GM12873 (cell line): ENCODE measurements around the gene PTGES3.

Experiments used
- TF ChIP-seq, protein P1 (sequence below): IDR thresholded peaks from 2 replicates; pipeline ENCODE4 v1.5.1; 2012; ENCODE audit warnings: low read depth, mild to moderate bottlenecking, moderate library complexity, low read length, control low read depth; ENCODE audit not compliant: insufficient read depth; ENCODE audit errors: missing control alignments

PTGES3 gene

DNA sequence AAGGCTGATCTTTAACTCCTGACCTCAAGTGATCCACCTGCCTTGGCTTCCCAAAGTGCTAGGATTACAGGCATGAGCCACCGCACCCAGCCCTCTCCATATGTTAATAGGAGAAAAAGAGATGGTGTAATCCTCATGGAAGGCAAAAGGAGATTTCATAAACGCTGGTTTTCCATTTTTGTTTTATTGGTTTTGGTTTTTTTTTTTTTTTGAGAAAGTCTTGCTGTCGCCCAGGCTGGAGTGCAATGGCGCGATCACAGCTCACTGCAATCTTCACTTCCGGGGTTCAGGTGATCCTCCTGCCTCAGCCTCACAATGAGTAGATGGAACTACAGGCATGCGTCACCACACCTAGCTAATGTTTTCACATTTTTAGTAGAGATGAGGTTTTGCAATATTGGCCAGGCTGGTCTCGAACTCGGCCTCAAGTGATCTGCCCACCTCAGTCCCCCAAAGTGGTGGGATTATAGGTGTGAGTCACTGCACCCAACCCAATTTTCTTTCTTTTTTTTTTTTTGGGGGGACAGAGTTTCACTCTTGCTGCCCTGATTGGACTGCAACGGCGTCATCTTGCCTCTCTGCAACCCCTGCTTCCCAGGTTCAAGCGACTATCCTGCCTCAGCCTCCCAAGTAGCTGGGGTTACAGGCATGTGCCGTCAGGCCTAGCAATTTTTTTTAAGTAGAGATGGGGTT lies 8.1 kb downstream of the PTGES3 start:
- TF ChIP-seq, protein P1, sequence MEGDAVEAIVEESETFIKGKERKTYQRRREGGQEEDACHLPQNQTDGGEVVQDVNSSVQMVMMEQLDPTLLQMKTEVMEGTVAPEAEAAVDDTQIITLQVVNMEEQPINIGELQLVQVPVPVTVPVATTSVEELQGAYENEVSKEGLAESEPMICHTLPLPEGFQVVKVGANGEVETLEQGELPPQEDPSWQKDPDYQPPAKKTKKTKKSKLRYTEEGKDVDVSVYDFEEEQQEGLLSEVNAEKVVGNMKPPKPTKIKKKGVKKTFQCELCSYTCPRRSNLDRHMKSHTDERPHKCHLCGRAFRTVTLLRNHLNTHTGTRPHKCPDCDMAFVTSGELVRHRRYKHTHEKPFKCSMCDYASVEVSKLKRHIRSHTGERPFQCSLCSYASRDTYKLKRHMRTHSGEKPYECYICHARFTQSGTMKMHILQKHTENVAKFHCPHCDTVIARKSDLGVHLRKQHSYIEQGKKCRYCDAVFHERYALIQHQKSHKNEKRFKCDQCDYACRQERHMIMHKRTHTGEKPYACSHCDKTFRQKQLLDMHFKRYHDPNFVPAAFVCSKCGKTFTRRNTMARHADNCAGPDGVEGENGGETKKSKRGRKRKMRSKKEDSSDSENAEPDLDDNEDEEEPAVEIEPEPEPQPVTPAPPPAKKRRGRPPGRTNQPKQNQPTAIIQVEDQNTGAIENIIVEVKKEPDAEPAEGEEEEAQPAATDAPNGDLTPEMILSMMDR = no peak

DNA sequence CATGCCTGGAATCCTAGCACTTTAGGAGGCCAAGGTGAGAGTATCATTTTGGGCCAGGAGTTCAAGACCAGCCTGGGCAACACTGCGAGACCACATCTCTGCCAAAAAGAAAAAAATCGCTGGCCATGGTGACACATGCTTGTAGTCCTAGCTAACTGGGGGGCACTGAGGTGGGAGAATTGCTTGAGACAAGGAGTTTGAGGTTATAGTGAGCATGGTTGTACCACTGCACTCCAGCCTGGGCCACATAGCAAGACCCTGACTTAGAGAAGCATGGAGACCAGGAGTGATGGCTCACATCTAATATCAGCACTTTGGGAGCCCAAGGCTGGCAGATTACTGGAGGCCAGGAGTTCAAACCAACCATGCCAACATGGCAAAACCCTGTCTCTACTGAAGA lies 9.2 kb downstream of the PTGES3 start:
- TF ChIP-seq, protein P1 = no peak

DNA sequence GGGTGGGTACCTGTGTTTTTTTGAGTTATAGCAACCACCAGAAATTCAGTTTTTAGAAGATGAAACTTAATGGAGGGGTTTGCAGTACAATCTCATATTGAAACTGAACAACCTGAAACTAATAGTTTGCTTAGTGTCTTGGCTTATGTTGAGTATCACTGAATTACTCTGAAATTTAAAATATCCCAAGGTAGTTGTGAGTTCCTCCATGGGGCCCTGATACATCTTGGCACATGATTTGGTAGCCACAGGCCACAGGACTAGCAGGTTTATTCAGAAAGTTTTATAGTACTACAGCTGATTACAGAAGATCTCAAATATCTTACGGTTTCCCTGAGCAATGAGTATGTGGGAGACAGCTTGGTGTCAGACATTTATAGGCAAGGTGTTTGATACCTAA lies 10.4 kb downstream of the PTGES3 start:
- TF ChIP-seq, protein P1 = no peak

DNA sequence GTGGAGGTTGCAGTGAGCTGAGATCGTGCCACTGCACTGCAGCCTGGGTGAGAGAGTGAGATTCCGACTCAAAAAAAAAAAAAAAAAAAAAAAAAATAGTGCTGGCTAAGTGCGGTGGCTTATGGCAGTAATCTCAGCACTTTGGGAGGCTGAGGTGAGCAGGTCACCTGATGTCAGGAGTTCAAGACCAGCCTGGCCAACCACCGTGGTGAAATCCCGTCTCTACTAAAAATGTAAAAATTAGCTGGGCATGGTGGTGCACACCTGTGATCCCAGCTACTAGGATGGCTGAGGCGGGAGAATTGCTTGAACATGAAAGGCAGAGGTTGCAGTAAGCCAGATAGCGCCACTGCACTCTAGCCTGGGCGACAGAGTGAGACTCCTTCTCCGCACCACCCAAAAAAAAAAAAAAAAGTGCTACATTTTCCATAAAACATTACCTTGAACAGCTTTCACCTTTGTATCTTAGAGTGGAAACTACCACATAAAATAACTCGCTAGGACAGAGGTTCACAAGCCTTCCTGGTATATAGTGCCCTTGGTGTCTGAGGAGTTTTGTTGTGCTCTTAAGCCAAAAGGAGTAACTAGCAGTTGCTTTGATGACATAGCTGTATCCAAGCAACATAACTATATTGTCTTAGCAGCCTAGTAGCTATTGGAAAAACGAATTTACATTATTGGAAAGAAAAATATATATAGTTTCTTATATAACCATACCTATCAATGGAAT lies 11.1 kb downstream of the PTGES3 start:
- TF ChIP-seq, protein P1 = no peak

DNA sequence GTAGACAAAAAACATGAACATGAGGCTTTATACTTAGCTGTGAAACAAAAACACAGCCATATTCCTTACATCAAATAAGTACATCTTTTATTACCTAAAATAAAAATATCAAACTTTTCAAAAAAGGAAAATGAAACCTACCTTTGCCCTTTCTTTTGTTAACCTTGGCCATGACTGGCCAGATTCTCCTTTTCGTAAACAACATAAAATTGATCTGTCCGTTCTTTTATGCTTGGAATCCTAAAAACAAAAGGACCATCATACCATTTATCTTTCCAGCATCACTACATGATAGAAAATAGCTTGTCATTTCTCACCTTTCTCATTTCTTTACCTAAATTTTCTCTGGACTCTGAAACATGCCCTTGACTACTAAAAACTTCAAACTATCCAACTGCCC lies 16.5 kb downstream of the PTGES3 start:
- TF ChIP-seq, protein P1 = no peak

DNA sequence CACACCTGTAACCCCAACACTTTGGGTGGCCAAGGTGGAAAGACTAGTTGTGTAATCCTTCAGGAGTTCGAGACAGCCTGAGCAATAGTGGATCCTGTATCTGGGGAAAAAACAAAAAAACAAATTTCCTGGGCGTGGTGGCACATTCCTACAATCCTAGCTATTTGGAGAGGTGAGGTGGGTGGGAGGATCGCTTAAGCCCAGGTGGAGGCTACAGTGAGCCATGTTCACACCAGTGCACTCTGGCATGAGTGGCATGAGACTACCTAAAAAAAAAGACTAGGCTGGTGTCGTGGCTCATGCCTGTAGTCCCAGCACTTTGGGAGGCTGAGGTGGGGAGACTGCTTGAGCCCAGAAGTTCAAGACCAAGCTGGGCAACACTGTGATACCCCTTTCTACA lies 17.2 kb downstream of the PTGES3 start:
- TF ChIP-seq, protein P1 = no peak

DNA sequence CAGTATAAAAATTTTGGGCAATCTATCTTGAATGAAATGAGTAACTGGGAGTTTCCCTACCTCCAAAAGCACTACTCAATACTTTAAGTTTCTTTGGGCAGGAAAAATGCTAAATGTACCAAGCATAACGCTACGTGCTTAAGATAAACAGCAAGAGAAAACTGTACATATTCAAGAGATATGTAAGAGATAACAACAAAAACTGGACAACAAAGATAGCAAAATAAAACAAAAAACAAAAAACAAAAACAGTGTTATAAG lies 20.0 kb downstream of the PTGES3 start:
- TF ChIP-seq, protein P1 = no peak
